H9 (cell line): ENCODE data around the gene GOLGA8A. TPM values are rescaled to one million over a fixed set of nuclear protein-coding genes. Genes with fewer than 3 reads are reported as not detected.

ENCODE experiments used
- DNase-seq: peaks from one replicate; pipeline ENCODE4 v3.0.0-alpha.2; 2017
- H2AFZ ChIP-seq: one replicate; pipeline ENCODE4 v1.6.1; 2013; ENCODE audit warnings: mild to moderate bottlenecking, low read length, control low read depth, moderate library complexity
- H2AK5ac ChIP-seq: 2 replicates; pipeline ENCODE4 v1.6.1; 2013; ENCODE audit warnings: low read length, control low read depth, mixed read lengths; ENCODE audit not compliant: insufficient read length
- H2BK120ac ChIP-seq: one replicate; pipeline ENCODE4 v1.6.1; 2013; ENCODE audit warnings: low read depth, mild to moderate bottlenecking, low read length, control low read depth, inconsistent platforms; ENCODE audit not compliant: poor library complexity, severe bottlenecking
- H2BK12ac ChIP-seq: 2 replicates; pipeline ENCODE4 v1.6.1; 2013; ENCODE audit warnings: low read length, control low read depth, mixed read lengths, low read depth; ENCODE audit not compliant: insufficient read length
- H2BK15ac ChIP-seq: 2 replicates; pipeline ENCODE4 v1.6.1; 2013; ENCODE audit warnings: low read depth, low read length, control low read depth
- H2BK20ac ChIP-seq: one replicate; pipeline ENCODE4 v1.6.1; 2013; ENCODE audit warnings: low read depth, mild to moderate bottlenecking, low read length, control low read depth, inconsistent platforms; ENCODE audit not compliant: poor library complexity, severe bottlenecking
- H2BK5ac ChIP-seq: 2 replicates; pipeline ENCODE4 v1.6.1; 2013; ENCODE audit warnings: low read length, control low read depth, mixed read lengths; ENCODE audit not compliant: insufficient read length
- H3K14ac ChIP-seq: 2 replicates; pipeline ENCODE4 v1.6.1; 2013; ENCODE audit warnings: low read length, control low read depth; ENCODE audit not compliant: insufficient read depth
- H3K18ac ChIP-seq: 2 replicates; pipeline ENCODE4 v1.6.1; 2013; ENCODE audit warnings: low read depth, mild to moderate bottlenecking, mixed read lengths, low read length, control low read depth; ENCODE audit not compliant: insufficient read length
- H3K23ac ChIP-seq: 2 replicates; pipeline ENCODE4 v1.6.1; 2013; ENCODE audit warnings: low read length, control low read depth, mixed read lengths, low read depth; ENCODE audit not compliant: insufficient read length
- H3K23me2 ChIP-seq: 2 replicates; pipeline ENCODE4 v1.6.1; 2013; ENCODE audit warnings: low read depth, mild to moderate bottlenecking, mixed read lengths, low read length, control low read depth; ENCODE audit not compliant: insufficient read length, poor library complexity, severe bottlenecking
- H3K27ac ChIP-seq: 2 replicates; pipeline ENCODE4 v1.5.1; 2013; ENCODE audit warnings: low read length, control low read depth, mixed read lengths, low read depth; ENCODE audit not compliant: insufficient read length
- H3K27me3 ChIP-seq: 2 replicates; pipeline ENCODE4 v1.6.1; 2013; ENCODE audit warnings: low read length, control low read depth, inconsistent platforms; ENCODE audit not compliant: insufficient read depth
- H3K4ac ChIP-seq: 2 replicates; pipeline ENCODE4 v1.6.1; 2013; ENCODE audit warnings: low read depth, mild to moderate bottlenecking, control low read depth, inconsistent platforms, low read length, moderate library complexity
- H3K4me1 ChIP-seq: 2 replicates; pipeline ENCODE4 v1.6.1; 2013; ENCODE audit warnings: low read length, control low read depth, inconsistent platforms; ENCODE audit not compliant: insufficient read depth
- H3K4me2 ChIP-seq: 2 replicates; pipeline ENCODE4 v1.6.1; 2013; ENCODE audit warnings: low read length, control low read depth, mixed read lengths; ENCODE audit not compliant: insufficient read length, insufficient read depth
- H3K56ac ChIP-seq: 2 replicates; pipeline ENCODE4 v1.6.1; 2013; ENCODE audit warnings: low read depth, mild to moderate bottlenecking, mixed read lengths, low read length, control low read depth; ENCODE audit not compliant: insufficient read length
- H3K79me1 ChIP-seq: 2 replicates; pipeline ENCODE4 v1.6.1; 2013; ENCODE audit warnings: low read depth, mild to moderate bottlenecking, moderate library complexity, low read length, control low read depth, inconsistent platforms; ENCODE audit not compliant: insufficient read depth, poor library complexity, severe bottlenecking
- H3K79me2 ChIP-seq: 2 replicates; pipeline ENCODE4 v1.6.1; 2013; ENCODE audit warnings: low read length, control low read depth, inconsistent platforms; ENCODE audit not compliant: insufficient read depth
- H3K9ac ChIP-seq: 2 replicates; pipeline ENCODE4 v1.6.1; 2013; ENCODE audit warnings: low read length, control low read depth, mixed read lengths; ENCODE audit not compliant: insufficient read length; ENCODE audit errors: extremely low read depth
- H3K9me3 ChIP-seq: one replicate; pipeline ENCODE4 v1.6.1; 2013; ENCODE audit warnings: low read depth, low read length, inconsistent platforms; ENCODE audit not compliant: control insufficient read depth
- H3T11ph ChIP-seq: one replicate; pipeline ENCODE4 v1.6.1; 2013; ENCODE audit warnings: mild to moderate bottlenecking, low read length, control low read depth, inconsistent platforms
- H4K20me1 ChIP-seq: one replicate; pipeline ENCODE4 v1.6.1; 2013; ENCODE audit not compliant: control insufficient read depth, insufficient read length, insufficient read depth
- H4K5ac ChIP-seq: 2 replicates; pipeline ENCODE4 v1.6.1; 2013; ENCODE audit warnings: low read depth, mild to moderate bottlenecking, mixed read lengths, low read length, control low read depth; ENCODE audit not compliant: insufficient read length
- H4K8ac ChIP-seq: replicated peaks from 2 replicates; pipeline ENCODE4 v1.6.1; 2013; ENCODE audit warnings: low read length, control low read depth, mixed read lengths, low read depth; ENCODE audit not compliant: insufficient read length
- H4K91ac ChIP-seq: 2 replicates; pipeline ENCODE4 v1.6.1; 2013; ENCODE audit warnings: low read depth, mild to moderate bottlenecking, moderate library complexity, mixed read lengths, low read length, control low read depth; ENCODE audit not compliant: insufficient read length
- H3K27ac Mint-ChIP-seq, 3 experiments: 2 replicates in 2 of 3; 3 replicates in 1 of 3; pipeline ENCODE4 v1.8.0; 2020 to 2021; ENCODE audit warnings: mixed read lengths in 3 of 3, mild to moderate bottlenecking in 1 of 3, moderate library complexity in 1 of 3
- H3K27me3 Mint-ChIP-seq: 2 replicates; pipeline ENCODE4 v1.8.0; 2021; ENCODE audit warnings: low read depth, mild to moderate bottlenecking, moderate library complexity, mixed read lengths
- H3K36me3 Mint-ChIP-seq, 3 experiments: 2 replicates in 2 of 3; 3 replicates in 1 of 3; pipeline ENCODE4 v1.8.0; 2020 to 2021; ENCODE audit warnings: low read depth in 3 of 3, mixed read lengths in 3 of 3; ENCODE audit not compliant: insufficient read depth in 1 of 3
- H3K4me1 Mint-ChIP-seq, 2 experiments: 2 replicates each; pipeline ENCODE4 v1.8.0; 2020; ENCODE audit warnings: mixed read lengths in 2 of 2
- H3K4me3 Mint-ChIP-seq, 2 experiments: 2 replicates in 1 of 2; 3 replicates in 1 of 2; pipeline ENCODE4 v1.8.0; 2020 to 2021; ENCODE audit warnings: mild to moderate bottlenecking in 2 of 2, mixed read lengths in 2 of 2, moderate library complexity in 1 of 2
- H3K9me3 Mint-ChIP-seq, 2 experiments: 2 replicates in 1 of 2; 3 replicates in 1 of 2; pipeline ENCODE4 v1.8.0; 2020; ENCODE audit warnings: mild to moderate bottlenecking in 2 of 2, mixed read lengths in 2 of 2, moderate library complexity in 1 of 2
- WGBS: extraction: QIAGEN DNeasy Blood & Tissue Kit; methylation state at CpG from one replicate; pipeline ENCODE4 v1.1.7; 2013; ENCODE audit warnings: missing lambda C conversion rate, low lambda C conversion rate, mixed read lengths; ENCODE audit not compliant: insufficient read length; ENCODE audit errors: extremely low coverage; 5-methylcytosine and 5-hydroxymethylcytosine counted together
- total RNA-seq: library from RNA; stranded (reverse); gene quantifications from 2 replicates; pipeline ENCODE4 v1.2.1, GENCODE V29; 2021
- TF ChIP-seq, protein P1 (sequence below): fragments of 200-600 bp; sonication (generic); conservative IDR thresholded peaks from 3 replicates; pipeline ENCODE4 v1.8.0; 2021; ENCODE audit warnings: antibody characterized with exemption, mild to moderate bottlenecking

The GOLGA8A gene
- total RNA-seq, 1 experiment from 2014 or later: 58.8 TPM

DNA sequence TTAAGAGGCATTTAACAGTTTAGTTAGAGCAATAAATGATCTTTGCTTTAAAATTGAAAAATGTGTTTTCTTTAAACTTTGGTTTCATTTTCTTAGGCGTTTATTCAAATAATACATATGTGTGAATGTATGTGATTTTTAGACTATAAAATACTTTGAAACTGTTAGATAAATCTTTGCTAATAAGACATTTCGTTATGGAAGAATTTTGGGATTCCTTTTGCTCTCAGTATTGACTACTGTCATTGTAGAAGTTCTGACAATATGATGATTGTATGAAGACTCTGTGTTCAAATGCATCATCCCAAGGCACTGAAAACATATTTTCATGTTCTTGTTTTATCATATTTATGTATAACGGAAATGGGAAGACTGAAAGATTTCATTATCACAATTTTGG lies 43.8 kb upstream of the GOLGA8A start:
- WGBS: no CpG with 5 or more reads among the region's 3 CpGs

More for the DNA sequence above, 43.8 kb upstream of the GOLGA8A start:
- no peak overlapping the region for H3K23ac ChIP-seq
- no peaks in the 10 kb centered on the region for H3K79me2 ChIP-seq
- no peak overlapping the region for H3T11ph ChIP-seq
- TF ChIP-seq, protein P1, sequence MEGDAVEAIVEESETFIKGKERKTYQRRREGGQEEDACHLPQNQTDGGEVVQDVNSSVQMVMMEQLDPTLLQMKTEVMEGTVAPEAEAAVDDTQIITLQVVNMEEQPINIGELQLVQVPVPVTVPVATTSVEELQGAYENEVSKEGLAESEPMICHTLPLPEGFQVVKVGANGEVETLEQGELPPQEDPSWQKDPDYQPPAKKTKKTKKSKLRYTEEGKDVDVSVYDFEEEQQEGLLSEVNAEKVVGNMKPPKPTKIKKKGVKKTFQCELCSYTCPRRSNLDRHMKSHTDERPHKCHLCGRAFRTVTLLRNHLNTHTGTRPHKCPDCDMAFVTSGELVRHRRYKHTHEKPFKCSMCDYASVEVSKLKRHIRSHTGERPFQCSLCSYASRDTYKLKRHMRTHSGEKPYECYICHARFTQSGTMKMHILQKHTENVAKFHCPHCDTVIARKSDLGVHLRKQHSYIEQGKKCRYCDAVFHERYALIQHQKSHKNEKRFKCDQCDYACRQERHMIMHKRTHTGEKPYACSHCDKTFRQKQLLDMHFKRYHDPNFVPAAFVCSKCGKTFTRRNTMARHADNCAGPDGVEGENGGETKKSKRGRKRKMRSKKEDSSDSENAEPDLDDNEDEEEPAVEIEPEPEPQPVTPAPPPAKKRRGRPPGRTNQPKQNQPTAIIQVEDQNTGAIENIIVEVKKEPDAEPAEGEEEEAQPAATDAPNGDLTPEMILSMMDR: no peak
- Mint-ChIP-seq H3K27ac (no peak overlapping the region), H3K36me3 (no peaks in the 10 kb centered on the region), H3K4me3 (no peak overlapping the region), H3K4me1 (no peaks in the 10 kb centered on the region), H3K9me3 (no peaks in the 10 kb centered on the region), H3K27me3 (peaks cover 31% of the 10 kb centered on the region)
- no peak overlapping the region for H4K5ac ChIP-seq
- no peaks in the 10 kb centered on the region for H3K23me2 ChIP-seq
- H4K20me1 ChIP-seq: no peaks in the 10 kb centered on the region
- no peak overlapping the region for H2BK120ac ChIP-seq
- H3K14ac ChIP-seq: no peak overlapping the region
- no peak overlapping the region for H2AK5ac ChIP-seq
- no peak overlapping the region for H3K18ac ChIP-seq
- H4K8ac ChIP-seq: no peak overlapping the region
- H3K9ac ChIP-seq: no peak overlapping the region
- no peaks in the 10 kb centered on the region for H3K79me1 ChIP-seq
- no peak overlapping the region for H2BK12ac ChIP-seq
- H2BK15ac ChIP-seq: no peak overlapping the region
- H3K4me2 ChIP-seq: no peak overlapping the region
- no peak overlapping the region for H2AFZ ChIP-seq
- no peak overlapping the region for H3K56ac ChIP-seq
- H3K9me3 ChIP-seq: no peaks in the 10 kb centered on the region
- no peak overlapping the region for H4K91ac ChIP-seq
- H3K4ac ChIP-seq: no peak overlapping the region
- H2BK20ac ChIP-seq: no peak overlapping the region
- H3K4me1 ChIP-seq: no peaks in the 10 kb centered on the region
- no peaks in the 10 kb centered on the region for H3K27me3 ChIP-seq
- no peak for DNase-seq
- no peak overlapping the region for H3K27ac ChIP-seq
- H2BK5ac ChIP-seq: no peak overlapping the region
